KOPT-K1 (cell line): ENCODE results near the gene WDR27.
"Not testable (repeated sequence)": the region's sequence is repeated elsewhere in the genome, so short reads cannot be mapped to it uniquely, and the experiment has no call there.

ENCODE experiments used
- H3K27ac ChIP-seq: fragments of 200-600 bp; sonication (generic); 2 replicates; pipeline ENCODE4 v1.5.1; 2016; ENCODE audit warnings: antibody characterized with exemption, mild to moderate bottlenecking, low read depth, low read length; ENCODE audit not compliant: poor library complexity, severe bottlenecking
- H3K36me3 ChIP-seq: fragments of 200-600 bp; sonication (generic); 2 replicates; pipeline ENCODE4 v1.5.1; 2017; ENCODE audit warnings: antibody characterized with exemption, mild to moderate bottlenecking, low read length, moderate library complexity; ENCODE audit not compliant: insufficient read depth
- H3K9me3 ChIP-seq: fragments of 200-600 bp; sonication (generic); 2 replicates; pipeline ENCODE4 v1.5.1; 2017; ENCODE audit warnings: antibody characterized with exemption, low read length, mild to moderate bottlenecking; ENCODE audit not compliant: insufficient read depth, poor library complexity, severe bottlenecking

WDR27 gene

GRCh38 chr6:169722362-169723199 is 20.8 kb upstream of the WDR27 start:
- Histone ChIP-seq H3K36me3 (peaks cover 20% of the 10 kb centered on the region), H3K27ac (peak overlapping the region; percentile 65), H3K9me3 (no peaks in the 10 kb centered on the region)

DNA sequence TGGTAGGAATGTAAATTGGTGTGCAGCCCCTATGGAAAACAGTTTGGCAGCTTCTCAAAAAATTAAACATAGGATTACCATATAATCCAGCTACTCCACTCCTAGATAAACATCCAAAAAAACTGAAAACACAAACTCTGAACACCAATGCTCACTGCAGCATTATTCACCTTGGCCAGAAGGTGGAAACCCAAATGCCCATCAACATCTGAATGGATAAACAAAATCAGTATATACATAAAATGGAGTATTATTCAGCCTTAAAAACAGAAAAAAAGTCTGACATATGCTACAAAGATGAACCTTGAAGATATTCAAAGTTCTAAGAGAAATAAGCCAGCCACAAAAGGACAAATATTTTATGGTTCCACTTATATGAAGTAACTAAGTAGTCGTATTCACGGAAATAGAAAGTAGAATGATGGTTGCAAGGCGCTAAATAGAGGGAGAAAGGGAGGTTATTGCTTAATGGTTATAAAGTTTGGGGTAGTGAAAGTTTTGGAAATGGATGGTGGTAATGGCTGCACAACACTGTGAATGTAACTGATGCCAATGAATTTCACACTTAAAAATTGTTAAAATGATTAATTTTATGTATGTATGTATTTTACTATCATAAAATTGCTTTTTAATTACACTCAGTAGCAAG is 18.5 kb upstream of the WDR27 start:
- Histone ChIP-seq H3K9me3 (no peaks in the 10 kb centered on the region), H3K36me3 (peaks cover 42% of the 10 kb centered on the region), H3K27ac (no peak overlapping the region)

GRCh38 chr6:169719117-169719516 is 17.3 kb upstream of the WDR27 start:
- Histone ChIP-seq H3K36me3 (peaks cover 54% of the 10 kb centered on the region), H3K9me3 (no peaks in the 10 kb centered on the region), H3K27ac (no peak overlapping the region)

DNA sequence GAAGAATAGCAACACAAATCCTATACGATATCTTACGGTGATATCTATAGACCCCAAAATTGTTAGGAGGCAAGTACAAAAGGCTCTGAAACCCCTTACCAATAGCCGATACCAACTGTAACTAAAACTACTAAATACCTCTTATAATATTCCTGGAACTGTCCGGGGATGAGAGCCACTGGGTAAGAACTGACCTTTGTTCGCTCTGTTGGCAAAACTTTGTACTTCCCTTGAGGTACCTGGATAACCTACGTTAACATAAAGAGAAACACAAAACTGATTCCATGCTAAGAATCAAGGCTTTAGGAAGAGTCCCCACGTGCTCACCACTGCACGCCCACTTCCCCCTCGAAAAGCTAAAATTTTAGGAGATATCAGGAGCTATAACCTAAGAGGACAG is 12.8 kb upstream of the WDR27 start:
- Histone ChIP-seq H3K36me3 (peaks cover 88% of the 10 kb centered on the region), H3K27ac (no peak overlapping the region)

DNA sequence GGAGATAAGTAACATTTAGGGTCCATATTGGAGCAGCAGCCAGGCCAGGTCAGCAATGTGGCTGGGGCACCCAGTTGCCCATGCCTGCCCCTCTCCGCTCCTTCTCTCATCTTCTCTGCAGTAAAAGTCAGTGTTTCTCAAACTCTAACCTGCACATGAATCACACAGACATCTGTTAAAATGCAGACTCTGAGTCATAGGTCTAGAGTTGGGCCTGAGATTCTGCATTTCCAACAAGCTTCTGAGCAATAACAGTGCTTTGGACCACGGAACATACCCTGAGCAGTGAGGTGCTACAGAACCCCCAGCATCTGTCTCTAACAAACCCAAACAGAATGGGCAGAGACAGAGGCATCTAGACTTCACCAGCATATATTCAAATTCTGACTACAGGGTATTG is 12.3 kb upstream of the WDR27 start:
- H3K27ac ChIP-seq = no peak overlapping the region
- peaks cover 89% of the 10 kb centered on the region for H3K36me3 ChIP-seq
- H3K9me3 ChIP-seq = no peaks in the 10 kb centered on the region

More for the DNA sequence above, 12.8 kb upstream of the WDR27 start:
- no peaks in the 10 kb centered on the region for H3K9me3 ChIP-seq

DNA sequence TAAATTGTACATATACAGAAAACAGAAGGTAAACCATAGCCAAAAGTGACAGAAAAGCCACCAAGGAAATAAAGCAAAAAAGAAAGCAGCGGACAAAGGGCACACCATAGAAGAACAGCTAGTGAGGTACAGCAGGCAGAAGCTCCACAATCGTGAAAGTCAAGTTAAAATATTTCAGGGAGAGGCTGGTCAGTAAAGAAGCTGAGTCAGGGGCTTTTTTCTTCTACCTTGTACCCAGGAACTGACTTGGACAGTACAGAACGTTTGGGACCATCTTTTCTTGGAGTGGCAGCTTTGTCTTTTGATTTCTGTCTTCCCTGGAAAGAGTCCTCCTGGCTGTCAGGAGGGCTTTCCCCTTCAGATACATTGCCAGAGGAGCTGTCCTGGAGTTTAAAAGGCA is 8.2 kb upstream of the WDR27 start:
- Histone ChIP-seq H3K36me3 (peaks cover 92% of the 10 kb centered on the region), H3K9me3 (no peaks in the 10 kb centered on the region), H3K27ac (no peak overlapping the region)

DNA sequence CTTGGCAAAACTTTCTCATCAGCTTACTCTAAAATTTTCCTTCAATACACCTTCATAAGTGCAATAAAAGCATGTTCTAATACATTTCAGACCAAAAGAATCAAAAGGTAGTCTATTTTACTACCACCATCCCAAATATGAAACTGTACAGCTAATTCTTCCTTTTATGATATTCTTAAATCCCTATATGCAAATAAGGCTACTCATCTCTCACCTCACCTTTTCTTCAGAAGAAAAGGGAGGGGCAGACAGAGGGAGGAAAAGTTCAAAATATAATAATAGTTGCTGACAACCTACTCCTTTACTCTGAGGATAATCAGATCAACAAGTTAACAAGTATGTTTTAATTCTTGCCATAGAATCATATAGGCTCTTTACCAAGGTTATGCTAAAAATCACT is 7.5 kb upstream of the WDR27 start:
- no peaks in the 10 kb centered on the region for H3K9me3 ChIP-seq
- H3K27ac ChIP-seq = no peak overlapping the region
- peaks cover 92% of the 10 kb centered on the region for H3K36me3 ChIP-seq

DNA sequence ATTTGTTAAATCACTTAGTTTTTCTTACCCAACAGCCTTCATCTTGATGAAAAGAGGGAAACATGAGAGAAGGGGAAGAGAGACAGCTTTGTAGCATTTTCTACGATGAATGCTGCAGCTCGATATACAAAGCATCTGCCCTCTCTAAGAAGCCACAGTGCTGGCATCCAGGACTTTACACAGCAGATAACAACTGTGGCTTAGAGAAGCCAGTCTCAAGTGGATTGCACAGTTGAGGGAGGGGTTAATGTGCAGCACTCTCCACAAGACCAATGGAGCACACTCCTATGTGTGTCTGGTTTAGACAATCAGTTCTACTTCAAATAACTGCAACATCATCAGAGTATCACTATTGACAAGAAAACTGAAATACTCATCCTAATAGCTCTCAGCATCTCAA is 5.9 kb upstream of the WDR27 start:
- no peaks in the 10 kb centered on the region for H3K9me3 ChIP-seq
- no peak overlapping the region for H3K27ac ChIP-seq
- peaks cover 95% of the 10 kb centered on the region for H3K36me3 ChIP-seq

- Histone ChIP-seq H3K9me3 (no peaks in the 10 kb centered on the region), H3K36me3 (peaks cover 54% of the 10 kb centered on the region), H3K27ac (peak overlapping the region; percentile 82)
These were observed 1.0 kb upstream of the WDR27 start for GRCh38 chr6:169702840-169703246.

GRCh38 chr6:169701311-169701953 is 397 bp downstream of the WDR27 start:
- H3K27ac ChIP-seq = peak overlapping the region; percentile 82
- peaks cover 3% of the 10 kb centered on the region for H3K9me3 ChIP-seq
- peaks cover 41% of the 10 kb centered on the region for H3K36me3 ChIP-seq

DNA sequence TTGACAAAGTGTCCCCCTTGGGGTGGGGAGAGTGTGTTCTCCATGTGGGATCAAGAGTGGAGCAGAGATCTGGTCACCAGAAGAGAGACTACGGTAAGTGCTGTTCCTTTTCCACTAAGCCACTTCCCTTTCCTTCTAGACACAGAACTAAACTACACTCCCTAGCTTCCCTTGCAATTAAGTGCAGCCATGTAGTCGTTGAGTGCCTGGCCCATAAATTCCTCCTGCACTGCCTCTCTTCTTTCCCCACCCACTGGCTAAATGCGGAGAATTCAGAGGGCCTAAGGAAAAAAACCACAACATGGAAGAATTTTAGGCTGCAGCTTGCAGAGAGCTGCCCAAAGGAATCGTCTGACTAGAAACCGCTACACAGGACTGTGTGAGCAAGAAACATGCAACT is 1.5 kb downstream of the WDR27 start:
- H3K36me3 ChIP-seq = peaks cover 30% of the 10 kb centered on the region

GRCh38 chr6:169697115-169697514 is 4.7 kb downstream of the WDR27 start:
- H3K36me3 ChIP-seq, H3K27ac ChIP-seq: not testable (repeated sequence)
- peaks cover 20% of the 10 kb centered on the region for H3K9me3 ChIP-seq

More for the DNA sequence above, 1.5 kb downstream of the WDR27 start:
- H3K9me3 ChIP-seq = peaks cover 15% of the 10 kb centered on the region
- no peak overlapping the region for H3K27ac ChIP-seq

GRCh38 chr6:169695131-169695530 is 6.7 kb downstream of the WDR27 start:
- Histone ChIP-seq H3K9me3 (peaks cover 25% of the 10 kb centered on the region), H3K36me3 (peaks cover 5% of the 10 kb centered on the region; the same call in 1 of the 2 replicates), H3K27ac (no peak overlapping the region)

DNA sequence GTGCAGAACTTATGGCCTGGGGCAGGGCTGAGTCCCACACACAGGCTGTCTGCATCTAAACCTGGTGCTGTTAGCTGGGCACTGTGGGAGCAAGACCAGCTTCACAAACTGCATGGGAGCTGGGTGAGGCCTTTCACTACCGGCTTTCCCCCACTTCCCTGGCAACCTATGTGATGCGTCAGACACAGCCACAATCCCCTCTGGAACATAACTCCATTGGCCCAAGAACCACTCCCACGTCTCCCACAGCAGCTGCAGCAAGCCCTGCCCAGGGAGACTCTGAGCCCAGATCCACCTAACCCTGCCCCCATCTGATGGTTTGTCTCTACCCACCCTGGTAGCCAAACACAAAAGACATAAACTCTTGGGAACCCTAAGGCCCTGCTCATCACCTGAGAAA is 9.3 kb downstream of the WDR27 start:
- Histone ChIP-seq H3K9me3 (peaks cover 30% of the 10 kb centered on the region), H3K27ac (no peak overlapping the region), H3K36me3 (peaks cover 11% of the 10 kb centered on the region)

- H3K27ac ChIP-seq = no peak overlapping the region
- H3K9me3 ChIP-seq = peaks cover 31% of the 10 kb centered on the region
- H3K36me3 ChIP-seq = peaks cover 22% of the 10 kb centered on the region
These were observed 10.6 kb downstream of the WDR27 start for GRCh38 chr6:169691260-169691659.
